ENCODE results near the gene DUSP3. TPM values are rescaled to one million over a fixed set of nuclear protein-coding genes. Genes with fewer than 3 reads are reported as not detected.
"Not testable (repeated sequence)": the region's sequence is repeated elsewhere in the genome, so short reads cannot be mapped to it uniquely, and the experiment has no call there.

Gene DUSP3
- total and polyA plus RNA-seq, 9 donors: 13.4 to 60.4 (median 33.0) TPM

GRCh38 chr17:43800736-43801135 lies 22.0 kb upstream of the DUSP3 start:
- no peak for DNase-seq
- 93 to 97% (median 94%) methylated on average over 3 of the region's 3 CpGs for WGBS, 3 donors
- no peak overlapping the region for H3K4me3 ChIP-seq
- no peaks in the 10 kb centered on the region for H3K9me3 ChIP-seq
- H3K27me3 ChIP-seq: no peaks in the 10 kb centered on the region
- no peaks in the 10 kb centered on the region for H3K4me1 ChIP-seq (ENCODE audit: insufficient read depth)
- TF ChIP-seq, protein P1, sequence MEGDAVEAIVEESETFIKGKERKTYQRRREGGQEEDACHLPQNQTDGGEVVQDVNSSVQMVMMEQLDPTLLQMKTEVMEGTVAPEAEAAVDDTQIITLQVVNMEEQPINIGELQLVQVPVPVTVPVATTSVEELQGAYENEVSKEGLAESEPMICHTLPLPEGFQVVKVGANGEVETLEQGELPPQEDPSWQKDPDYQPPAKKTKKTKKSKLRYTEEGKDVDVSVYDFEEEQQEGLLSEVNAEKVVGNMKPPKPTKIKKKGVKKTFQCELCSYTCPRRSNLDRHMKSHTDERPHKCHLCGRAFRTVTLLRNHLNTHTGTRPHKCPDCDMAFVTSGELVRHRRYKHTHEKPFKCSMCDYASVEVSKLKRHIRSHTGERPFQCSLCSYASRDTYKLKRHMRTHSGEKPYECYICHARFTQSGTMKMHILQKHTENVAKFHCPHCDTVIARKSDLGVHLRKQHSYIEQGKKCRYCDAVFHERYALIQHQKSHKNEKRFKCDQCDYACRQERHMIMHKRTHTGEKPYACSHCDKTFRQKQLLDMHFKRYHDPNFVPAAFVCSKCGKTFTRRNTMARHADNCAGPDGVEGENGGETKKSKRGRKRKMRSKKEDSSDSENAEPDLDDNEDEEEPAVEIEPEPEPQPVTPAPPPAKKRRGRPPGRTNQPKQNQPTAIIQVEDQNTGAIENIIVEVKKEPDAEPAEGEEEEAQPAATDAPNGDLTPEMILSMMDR (IDR thresholded peaks at IDR 0.05): no peak
- TF ChIP-seq POLR2A (IDR thresholded peaks at IDR 0.05) (no peak), EP300 (IDR thresholded peaks at IDR 0.05) (no peak)
- no peak overlapping the region for H3K27ac ChIP-seq
- H3K36me3 ChIP-seq: no peaks in the 10 kb centered on the region
- intact Hi-C loops (cut with DNase I): no loop called here

GRCh38 chr17:43799047-43799446 lies 20.3 kb upstream of the DUSP3 start:
- no peaks in the 10 kb centered on the region for H3K36me3 ChIP-seq

DNA sequence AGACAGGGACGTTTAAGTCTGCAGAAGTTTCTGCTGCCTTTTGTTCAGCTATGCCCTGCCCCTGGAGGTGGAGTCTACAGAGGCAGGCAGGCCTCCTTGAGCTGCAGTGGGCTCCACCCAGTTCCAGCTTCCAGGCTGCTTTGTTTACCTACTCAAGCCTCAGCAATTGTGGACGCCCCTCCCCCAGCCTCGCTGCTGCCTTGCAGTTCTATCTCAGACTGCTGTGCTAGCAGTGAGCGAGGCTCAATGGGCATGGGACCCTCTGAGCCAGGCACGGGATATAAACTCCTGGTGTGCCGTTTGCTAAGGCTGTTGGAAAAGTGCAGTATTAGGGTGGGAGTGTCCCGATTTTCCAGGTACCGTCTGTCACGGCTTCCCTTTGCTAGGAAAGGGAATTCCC lies 19.2 kb upstream of the DUSP3 start:
- intact Hi-C loops (cut with DNase I); H3K9me3 ChIP-seq; H3K36me3 ChIP-seq; H3K4me3 ChIP-seq; H3K4me1 ChIP-seq (ENCODE audit: insufficient read depth); H3K27me3 ChIP-seq; DNase-seq; H3K27ac ChIP-seq: not testable (repeated sequence)
- 84 to 93% (median 90%) methylated on average over 8 to 9 of the region's 9 CpGs for WGBS, 3 donors

More at GRCh38 chr17:43799047-43799446, 20.3 kb upstream of the DUSP3 start:
- Histone ChIP-seq H3K9me3 (no peaks in the 10 kb centered on the region), H3K4me3 (no peak overlapping the region), H3K27ac (no peak overlapping the region), H3K27me3 (no peaks in the 10 kb centered on the region), H3K4me1 (ENCODE audit: insufficient read depth) (no peaks in the 10 kb centered on the region)
- intact Hi-C loops (cut with DNase I): no loop called here
- no peak for TF ChIP-seq EP300 (IDR thresholded peaks at IDR 0.05)
- TF ChIP-seq POLR2A (IDR thresholded peaks at IDR 0.05): no peak
- TF ChIP-seq, protein P1 (IDR thresholded peaks at IDR 0.05): no peak
- 67 to 81% (median 67%) methylated on average over 2 of the region's 2 CpGs for WGBS, 3 donors
- DNase-seq: no peak

- intact Hi-C loops (cut with DNase I); H3K9me3 ChIP-seq; H3K27ac ChIP-seq; DNase-seq; H3K27me3 ChIP-seq; H3K4me1 ChIP-seq (ENCODE audit: insufficient read depth); H3K36me3 ChIP-seq; H3K4me3 ChIP-seq: not testable (repeated sequence)
- WGBS, 3 donors: 79 to 86% (median 86%) methylated on average over 4 of the region's 4 CpGs
Observed at GRCh38 chr17:43792668-43793067, 13.9 kb upstream of the DUSP3 start.

- Histone ChIP-seq H3K27me3 (no peaks in the 10 kb centered on the region), H3K4me3 (no peak overlapping the region), H3K4me1 (ENCODE audit: insufficient read depth) (no peaks in the 10 kb centered on the region), H3K36me3 (no peaks in the 10 kb centered on the region), H3K27ac (no peak overlapping the region), H3K9me3 (no peaks in the 10 kb centered on the region)
- TF ChIP-seq, protein P1 (IDR thresholded peaks at IDR 0.05): no peak
- no peak for TF ChIP-seq POLR2A (IDR thresholded peaks at IDR 0.05)
- TF ChIP-seq EP300 (IDR thresholded peaks at IDR 0.05): no peak
- no peak for DNase-seq
- 1 to 8% (median 6%) methylated on average over 3 of the region's 3 CpGs for WGBS, 3 donors
- intact Hi-C loops (cut with DNase I): no loop called here
Observed at GRCh38 chr17:43791589-43791988, 12.8 kb upstream of the DUSP3 start.

All from ovary (tissue), 9 donors.